Ascending aorta (tissue), 2 donors: ENCODE data around the gene OVCA2. TPM values are rescaled to one million over a fixed set of nuclear protein-coding genes. Genes with fewer than 3 reads are reported as not detected.

Experiments
- DNase-seq, 2 donors: peaks; one replicate each; pipeline ENCODE4 v3.0.0-alpha.2; 2019; ENCODE audit warnings: low spot score in 2 of 2
- H3K27ac ChIP-seq, 2 donors: fragments of 200-600 bp; sonication (generic); one replicate each; pipeline ENCODE4 v1.5.1; 2016 to 2017; ENCODE audit warnings: mild to moderate bottlenecking in 1 of 2
- H3K27me3 ChIP-seq: fragments of 200-600 bp; sonication (generic); one replicate; pipeline ENCODE4 v1.5.1; 2017
- H3K36me3 ChIP-seq, 2 donors: fragments of 200-600 bp; sonication (generic); one replicate each; pipeline ENCODE4 v1.5.1; 2016
- H3K4me1 ChIP-seq, 2 donors: fragments of 200-600 bp; sonication (generic); one replicate each; pipeline ENCODE4 v1.5.1; 2016 to 2017; ENCODE audit warnings: mild to moderate bottlenecking in 1 of 2
- H3K4me3 ChIP-seq, 2 donors: fragments of 200-600 bp; sonication (generic); one replicate each; pipeline ENCODE4 v1.5.1; 2016 to 2017; ENCODE audit warnings: mild to moderate bottlenecking in 1 of 2
- H3K9me3 ChIP-seq, 2 donors: fragments of 200-600 bp; sonication (generic); one replicate each; pipeline ENCODE4 v1.5.1; 2016
- intact Hi-C: fragments of 100-400 bp; cut with DNase I; formaldehyde crosslinking; loops from one replicate; pipeline ENCODE4 v1.15.1; 2023
- total RNA-seq: library from RNA; depleted of rRNA; stranded (reverse); fragments of >200 nt; gene quantifications from one replicate; pipeline ENCODE4 v1.1.0, GENCODE V29; 2016
- TF ChIP-seq, protein P1 (sequence below), 3 experiments: fragments of 200-600 bp in 2 of 3; fragments of 450-650 bp in 1 of 3; sonication (generic) in 2 of 3; IDR thresholded peaks; one replicate each; pipeline ENCODE4 v1.5.1; 2016 to 2019; ENCODE audit warnings: antibody characterized with exemption in 3 of 3, mild to moderate bottlenecking in 1 of 3, moderate library complexity in 1 of 3

OVCA2 gene
- total RNA-seq, 1 donor from 2014 or later = 71.3 TPM

GRCh38 chr17:2082003-2082781 is 40.4 kb downstream of the OVCA2 start:
- Histone ChIP-seq H3K4me1 (peaks cover 0 to 13% of the 10 kb centered on the region in 2 donors), H3K36me3 (peaks cover 35 to 58% of the 10 kb centered on the region in 2 donors), H3K27ac (no peak overlapping the region)

GRCh38 chr17:2083613-2084035 is 41.8 kb downstream of the OVCA2 start:
- no peaks in the 10 kb centered on the region for H3K9me3 ChIP-seq
- peaks cover 21 to 45% of the 10 kb centered on the region in 2 donors for H3K36me3 ChIP-seq
- peaks cover 0 to 28% of the 10 kb centered on the region in 2 donors for H3K4me1 ChIP-seq

More at GRCh38 chr17:2082003-2082781, 40.4 kb downstream of the OVCA2 start:
- H3K9me3 ChIP-seq = no peaks in the 10 kb centered on the region
- no peaks in the 10 kb centered on the region for H3K27me3 ChIP-seq
- DNase-seq = no peak
- H3K4me3 ChIP-seq = no peak overlapping the region
- intact Hi-C loops = no loop called here
- TF ChIP-seq, protein P1, sequence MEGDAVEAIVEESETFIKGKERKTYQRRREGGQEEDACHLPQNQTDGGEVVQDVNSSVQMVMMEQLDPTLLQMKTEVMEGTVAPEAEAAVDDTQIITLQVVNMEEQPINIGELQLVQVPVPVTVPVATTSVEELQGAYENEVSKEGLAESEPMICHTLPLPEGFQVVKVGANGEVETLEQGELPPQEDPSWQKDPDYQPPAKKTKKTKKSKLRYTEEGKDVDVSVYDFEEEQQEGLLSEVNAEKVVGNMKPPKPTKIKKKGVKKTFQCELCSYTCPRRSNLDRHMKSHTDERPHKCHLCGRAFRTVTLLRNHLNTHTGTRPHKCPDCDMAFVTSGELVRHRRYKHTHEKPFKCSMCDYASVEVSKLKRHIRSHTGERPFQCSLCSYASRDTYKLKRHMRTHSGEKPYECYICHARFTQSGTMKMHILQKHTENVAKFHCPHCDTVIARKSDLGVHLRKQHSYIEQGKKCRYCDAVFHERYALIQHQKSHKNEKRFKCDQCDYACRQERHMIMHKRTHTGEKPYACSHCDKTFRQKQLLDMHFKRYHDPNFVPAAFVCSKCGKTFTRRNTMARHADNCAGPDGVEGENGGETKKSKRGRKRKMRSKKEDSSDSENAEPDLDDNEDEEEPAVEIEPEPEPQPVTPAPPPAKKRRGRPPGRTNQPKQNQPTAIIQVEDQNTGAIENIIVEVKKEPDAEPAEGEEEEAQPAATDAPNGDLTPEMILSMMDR (IDR thresholded peaks at IDR 0.05) = no peak

DNA sequence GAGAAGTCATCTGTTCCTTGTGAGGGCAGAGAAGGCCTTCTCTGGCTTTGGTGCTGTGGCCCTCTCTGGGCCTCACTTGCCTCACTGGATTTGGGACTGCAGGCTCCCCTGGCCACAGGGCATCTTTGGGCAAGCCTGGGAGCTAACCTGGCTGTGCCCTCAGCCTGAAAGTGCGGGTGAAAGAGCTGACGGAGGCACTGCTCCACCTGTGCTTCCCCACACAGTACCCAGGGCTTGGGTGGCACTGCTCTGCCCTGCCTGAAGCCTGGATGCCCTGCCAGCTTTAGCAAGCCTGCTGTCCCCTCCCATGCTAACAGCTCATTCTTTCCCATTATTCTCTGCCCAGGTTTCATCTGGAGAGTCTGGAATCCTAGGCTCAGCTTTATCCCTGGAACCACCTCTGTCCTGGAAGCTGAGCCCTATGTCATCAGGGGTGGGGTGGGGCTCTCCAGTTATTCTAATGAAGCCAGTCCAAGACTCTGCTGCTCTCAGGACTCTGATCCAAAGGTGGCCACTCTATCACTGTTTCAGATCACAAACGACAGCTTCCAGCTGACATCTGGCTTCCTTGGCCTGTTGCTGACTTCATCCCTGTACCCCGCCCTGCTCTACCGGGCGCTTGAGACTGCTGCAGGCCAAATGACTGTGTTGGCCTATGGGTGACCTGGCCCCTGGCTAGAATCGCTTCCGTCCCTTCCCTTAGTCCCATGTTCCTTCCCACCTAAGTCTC is 42.4 kb downstream of the OVCA2 start:
- H3K4me1 ChIP-seq = peaks cover 0 to 33% of the 10 kb centered on the region in 2 donors
- H3K4me3 ChIP-seq = no peak overlapping the region
- no peaks in the 10 kb centered on the region for H3K27me3 ChIP-seq
- intact Hi-C loops = no loop called here
- H3K27ac ChIP-seq = peak overlapping the region; percentile 59 to 67
- TF ChIP-seq, protein P1 (IDR thresholded peaks at IDR 0.05) = no peak
- H3K9me3 ChIP-seq = no peaks in the 10 kb centered on the region
- DNase-seq = no peak
- peaks cover 18 to 39% of the 10 kb centered on the region in 2 donors for H3K36me3 ChIP-seq

More at GRCh38 chr17:2083613-2084035, 41.8 kb downstream of the OVCA2 start:
- intact Hi-C loops = no loop called here
- H3K27ac ChIP-seq = peak overlapping the region; percentile 59 to 67
- TF ChIP-seq, protein P1 (IDR thresholded peaks at IDR 0.05) = no peak
- no peaks in the 10 kb centered on the region for H3K27me3 ChIP-seq
- DNase-seq = peak; percentile 35 to 78
- H3K4me3 ChIP-seq = no peak overlapping the region

GRCh38 chr17:2084766-2085647 is 43.2 kb downstream of the OVCA2 start:
- H3K4me3 ChIP-seq = no peak overlapping the region
- H3K27me3 ChIP-seq = no peaks in the 10 kb centered on the region
- TF ChIP-seq, protein P1 (IDR thresholded peaks at IDR 0.05) = no peak
- H3K36me3 ChIP-seq = peaks cover 18 to 32% of the 10 kb centered on the region in 2 donors
- no peak for DNase-seq
- no peaks in the 10 kb centered on the region for H3K9me3 ChIP-seq
- peaks cover 0 to 38% of the 10 kb centered on the region in 2 donors for H3K4me1 ChIP-seq
- H3K27ac ChIP-seq = peak overlapping the region; percentile 59 to 67
- intact Hi-C loops = no loop called here

GRCh38 chr17:2085648-2085949 is 43.8 kb downstream of the OVCA2 start:
- TF ChIP-seq, protein P1 (IDR thresholded peaks at IDR 0.05) = no peak
- Histone ChIP-seq H3K4me3 (no peak overlapping the region), H3K27me3 (no peaks in the 10 kb centered on the region), H3K4me1 (peaks cover 0 to 42% of the 10 kb centered on the region in 2 donors), H3K9me3 (no peaks in the 10 kb centered on the region), H3K27ac (peak overlapping the region; percentile 59 to 67), H3K36me3 (peaks cover 13 to 26% of the 10 kb centered on the region in 2 donors)
- no peak for DNase-seq
- intact Hi-C loops = no loop called here
